ENCODE data around the gene FKBP5. TPM values are rescaled to one million over a fixed set of nuclear protein-coding genes. Genes with fewer than 3 reads are reported as not detected.
"Not testable (repeated sequence)": the region's sequence is repeated elsewhere in the genome, so short reads cannot be mapped to it uniquely, and the experiment has no call there.

Gene FKBP5
- total RNA-seq, 1 donor: 26.4 TPM

DNA sequence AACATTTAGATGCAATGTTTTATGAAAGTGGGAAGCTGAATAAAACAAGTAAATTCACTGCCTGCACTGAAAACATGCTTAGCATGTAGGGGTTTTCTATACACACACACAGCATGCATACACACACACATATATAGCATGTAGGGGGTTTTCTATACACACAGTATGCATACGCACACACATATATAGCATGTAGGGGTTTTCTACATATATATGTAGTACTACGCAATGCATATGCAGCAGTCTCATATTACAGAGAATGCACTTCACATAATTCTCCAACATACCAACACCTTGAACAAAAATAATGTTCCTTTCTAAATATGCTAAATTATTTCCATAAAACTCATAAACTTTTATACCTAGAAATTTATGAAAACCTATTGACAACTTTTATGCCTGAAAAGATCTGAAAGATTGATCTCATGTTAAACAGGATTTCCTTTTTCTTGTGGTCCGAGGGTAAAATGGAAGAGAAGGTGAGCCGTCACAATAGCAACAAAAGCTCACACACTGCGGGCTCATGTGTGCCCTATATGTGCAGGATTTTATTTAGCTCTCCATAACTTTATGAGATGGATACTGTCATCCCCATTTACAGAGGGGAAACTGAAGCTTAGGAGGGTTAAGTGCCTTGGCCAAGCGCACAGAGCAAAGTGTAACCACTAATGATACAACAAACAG is 94.1 kb downstream of the FKBP5 start:
- DNase-seq (ENCODE audit: low read depth in 2 of 3, low spot score in 2 of 3): no peak

DNA sequence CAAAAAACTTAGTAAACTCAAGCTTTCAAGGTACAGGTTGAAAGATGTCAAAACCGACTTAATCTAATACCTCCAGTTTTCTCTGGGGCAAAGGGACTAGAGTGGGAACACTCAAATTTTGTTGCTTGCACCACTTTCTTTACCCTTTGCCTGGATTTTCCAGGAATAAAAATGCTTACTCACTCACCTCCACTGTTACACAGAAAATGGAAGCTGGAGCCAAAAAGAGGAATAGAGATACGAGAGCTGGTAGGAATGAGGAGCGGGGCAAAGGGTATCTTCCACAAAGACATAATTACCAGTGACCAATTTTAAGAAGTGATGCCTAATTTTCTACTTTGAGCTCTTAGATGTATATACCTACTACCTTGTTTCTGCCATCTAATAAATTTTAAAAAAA is 96.5 kb downstream of the FKBP5 start:
- DNase-seq (ENCODE audit: low read depth in 2 of 3, low spot score in 2 of 3): no peak

DNA sequence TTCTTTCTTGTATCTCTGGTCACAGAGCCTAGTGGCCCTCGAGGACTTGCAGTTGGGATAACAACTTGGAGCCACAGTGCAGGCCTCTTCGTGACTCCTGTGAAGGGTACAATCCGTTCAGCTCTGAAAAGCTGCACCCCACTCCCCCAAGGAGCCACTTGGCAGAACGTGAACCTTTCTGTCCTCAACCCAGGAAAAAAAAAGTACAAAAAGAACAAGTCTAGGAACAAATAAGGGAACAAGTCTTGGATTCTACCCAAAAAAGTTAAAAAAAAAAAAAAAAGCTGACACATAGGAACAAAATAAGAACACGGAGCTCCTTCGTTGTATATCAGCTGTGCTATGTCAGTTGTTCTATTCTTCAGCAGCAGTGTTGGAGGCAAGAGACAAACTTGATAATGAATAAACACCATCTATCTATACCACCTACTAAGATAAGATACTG is 98.1 kb downstream of the FKBP5 start:
- no peak for DNase-seq (ENCODE audit: low read depth in 2 of 3, low spot score in 2 of 3)

DNA sequence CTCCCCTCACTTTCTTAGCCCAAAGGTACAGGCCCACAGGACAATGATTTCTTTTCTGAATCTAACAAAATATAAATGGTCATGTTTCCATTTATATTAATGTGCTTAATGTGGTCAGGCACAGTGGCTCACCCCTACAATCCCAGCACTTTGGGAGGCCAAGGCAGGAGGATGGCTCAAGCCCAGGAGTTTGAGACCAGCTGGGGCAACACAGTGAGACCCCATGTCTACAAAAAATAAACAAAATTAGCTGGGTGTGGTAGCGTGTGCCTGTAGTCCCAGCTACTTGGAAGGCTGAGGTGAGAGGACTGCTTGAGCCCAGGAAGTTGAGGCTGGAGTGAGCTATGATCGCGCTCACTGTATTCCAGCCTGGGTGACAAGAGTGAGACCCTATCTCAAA is 98.8 kb downstream of the FKBP5 start:
- no peak for DNase-seq (ENCODE audit: low read depth in 2 of 3, low spot score in 2 of 3)

DNA sequence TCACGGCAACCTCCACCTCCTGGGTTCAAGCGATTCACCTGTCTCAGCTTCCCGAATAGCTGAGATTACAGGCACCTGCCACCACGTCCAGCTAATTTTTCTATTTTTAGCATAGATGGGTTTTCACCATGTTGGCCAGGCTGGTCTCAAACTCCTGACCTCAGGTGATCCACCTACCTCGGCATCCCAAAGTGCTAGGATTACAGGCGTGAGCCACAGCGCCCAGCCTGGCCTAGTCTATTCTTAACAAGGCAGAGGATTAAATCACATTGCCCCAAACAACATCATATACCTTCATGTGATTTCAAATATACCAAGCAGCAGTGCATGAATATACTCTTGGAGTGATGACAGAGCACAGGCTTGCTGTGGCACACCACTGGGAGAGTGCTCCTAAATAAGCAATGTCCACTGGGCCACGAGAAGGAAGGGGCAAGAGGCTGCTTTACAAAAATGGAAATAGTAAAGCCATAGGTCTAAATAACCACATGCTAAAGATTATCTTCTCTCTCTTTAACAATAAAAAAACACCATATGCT is 99.4 kb downstream of the FKBP5 start:
- no peak for DNase-seq (ENCODE audit: low read depth in 2 of 3, low spot score in 2 of 3)

DNA sequence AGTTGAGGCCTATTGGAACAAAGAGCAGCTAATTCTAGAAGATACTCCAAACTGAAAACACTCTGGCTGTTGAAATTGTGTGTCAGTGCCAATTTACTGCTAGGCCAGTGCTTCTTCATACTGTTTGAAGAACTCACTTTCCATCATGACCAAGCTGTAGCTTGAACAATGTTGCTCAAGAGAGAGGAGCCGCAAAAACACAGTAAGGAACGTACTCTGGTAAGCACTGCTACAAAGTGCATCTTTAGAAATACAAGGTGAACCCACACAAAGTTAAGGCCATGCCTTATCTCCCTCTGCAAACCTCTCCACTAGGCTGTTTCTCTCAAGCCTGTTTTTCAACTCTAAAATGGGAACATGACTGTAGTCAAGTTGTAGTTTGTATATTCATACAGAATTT is 101.5 kb downstream of the FKBP5 start:
- no peak for DNase-seq (ENCODE audit: low read depth in 2 of 3, low spot score in 2 of 3)

DNA sequence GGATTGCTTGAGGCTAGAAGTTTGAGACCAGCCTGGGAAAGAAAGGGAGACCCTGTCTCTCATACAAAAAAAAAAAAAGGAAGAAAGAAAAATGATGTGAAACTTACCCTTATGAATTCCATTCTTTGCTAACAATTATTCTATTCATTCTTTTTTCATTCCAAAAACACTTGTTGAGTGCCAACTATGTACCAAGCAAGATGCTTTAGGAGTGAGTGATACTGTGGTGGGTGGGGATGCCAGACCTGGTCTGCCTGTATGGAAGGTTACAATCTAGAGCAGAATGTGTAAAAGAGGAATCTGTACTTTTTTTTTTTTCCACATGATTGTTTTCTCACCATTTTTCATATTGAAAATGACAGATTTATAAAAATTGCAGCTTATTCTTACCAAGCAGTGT is 102.2 kb downstream of the FKBP5 start:
- DNase-seq (ENCODE audit: low read depth in 2 of 3, low spot score in 2 of 3): no peak

DNA sequence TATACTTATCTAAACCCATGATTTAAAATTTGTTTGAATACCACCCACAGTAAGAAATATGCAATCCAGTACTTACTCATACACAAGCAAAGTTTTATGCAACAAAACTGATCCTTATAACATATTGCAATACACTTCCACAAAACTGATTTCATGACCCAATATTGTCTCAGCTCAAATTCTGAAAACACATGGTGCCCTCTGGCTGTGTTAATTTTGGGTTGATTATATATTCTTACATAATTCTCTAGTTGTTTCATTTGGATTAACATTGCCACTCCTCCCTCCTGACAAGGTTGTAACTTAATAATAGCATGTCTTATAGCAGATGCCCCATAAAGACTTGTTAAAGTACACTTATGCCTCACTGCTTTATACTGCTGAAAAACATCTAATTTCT is 103.1 kb downstream of the FKBP5 start:
- DNase-seq (ENCODE audit: low read depth in 2 of 3, low spot score in 2 of 3): no peak

DNA sequence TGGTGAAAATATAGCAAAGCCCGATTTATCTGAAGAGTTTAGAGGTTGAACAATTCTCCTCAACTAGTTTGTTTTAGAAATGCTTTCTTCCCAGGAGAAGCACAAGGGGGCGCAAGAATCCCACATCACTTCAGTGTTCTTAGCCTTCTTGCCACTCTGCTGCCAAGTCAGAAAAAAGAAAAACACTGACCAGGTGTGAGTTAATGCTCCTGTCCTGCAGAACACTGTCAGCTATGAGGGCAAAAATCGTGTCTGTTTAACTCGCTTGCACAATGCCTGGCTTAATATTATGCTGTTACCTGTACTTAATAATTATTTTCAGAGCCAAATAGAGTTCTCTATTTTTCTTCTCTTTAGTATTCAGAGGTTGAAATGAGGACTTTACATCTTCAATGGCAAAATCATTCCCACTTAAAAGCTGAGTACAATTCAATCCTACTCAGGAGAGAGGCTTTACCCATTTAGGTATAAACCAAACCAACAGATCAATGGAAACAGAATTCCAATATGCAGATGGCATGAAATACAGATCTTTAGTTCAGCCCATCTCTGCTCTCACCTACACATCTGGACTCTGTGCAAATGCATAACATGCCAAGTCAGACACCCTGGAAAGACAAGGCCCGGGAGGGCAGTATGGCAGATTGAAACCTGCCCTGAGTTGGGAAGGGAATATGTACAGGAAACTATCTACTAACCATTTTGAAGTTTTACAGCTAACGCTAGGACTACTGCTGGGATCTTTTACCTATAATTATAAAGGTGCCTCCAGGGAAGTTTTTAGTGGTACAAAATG is 104.6 kb downstream of the FKBP5 start:
- DNase-seq (ENCODE audit: low read depth in 2 of 3, low spot score in 2 of 3): peak; percentile 51 to 86 (median 65)

DNA sequence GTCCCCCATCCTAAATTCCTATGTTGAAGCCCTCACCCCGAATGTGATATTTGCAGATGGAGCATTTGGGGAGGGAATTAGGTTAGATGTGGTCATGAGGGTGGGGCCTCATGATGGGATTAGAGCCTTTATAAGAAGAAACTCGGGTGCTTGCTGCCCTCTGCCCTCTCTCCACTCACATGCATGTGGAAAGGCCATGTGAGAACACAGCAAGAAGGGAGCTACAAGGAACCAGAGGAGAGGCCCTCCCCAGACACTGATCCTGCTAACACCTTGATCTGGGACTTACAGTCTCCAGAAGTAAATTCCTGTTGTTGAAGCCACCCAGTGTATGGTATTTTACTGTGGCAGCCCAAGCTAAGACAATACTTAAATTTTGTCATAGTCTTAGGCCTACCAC is 106.4 kb downstream of the FKBP5 start:
- no peak for DNase-seq (ENCODE audit: low read depth in 2 of 3, low spot score in 2 of 3)

DNA sequence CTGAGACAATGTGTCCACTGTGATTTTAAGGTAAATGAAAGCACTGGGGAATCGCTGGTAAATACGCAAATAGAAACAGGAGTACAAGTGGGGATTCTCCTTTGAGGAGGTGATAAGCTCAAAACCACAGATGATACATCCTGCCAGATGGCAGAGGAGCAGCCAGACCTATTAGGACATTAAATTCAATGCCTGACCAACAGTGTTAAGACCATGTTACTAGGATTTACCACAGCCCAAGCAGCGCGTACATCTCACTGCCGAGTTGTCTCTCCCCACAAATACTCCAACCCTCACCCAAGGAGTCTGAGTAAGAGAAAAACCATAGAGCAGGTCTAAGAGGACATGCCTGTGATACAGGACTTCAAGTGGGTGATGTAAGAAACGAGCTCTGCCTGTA is 107.1 kb downstream of the FKBP5 start:
- DNase-seq (ENCODE audit: low read depth in 2 of 3, low spot score in 2 of 3): no peak

DNA sequence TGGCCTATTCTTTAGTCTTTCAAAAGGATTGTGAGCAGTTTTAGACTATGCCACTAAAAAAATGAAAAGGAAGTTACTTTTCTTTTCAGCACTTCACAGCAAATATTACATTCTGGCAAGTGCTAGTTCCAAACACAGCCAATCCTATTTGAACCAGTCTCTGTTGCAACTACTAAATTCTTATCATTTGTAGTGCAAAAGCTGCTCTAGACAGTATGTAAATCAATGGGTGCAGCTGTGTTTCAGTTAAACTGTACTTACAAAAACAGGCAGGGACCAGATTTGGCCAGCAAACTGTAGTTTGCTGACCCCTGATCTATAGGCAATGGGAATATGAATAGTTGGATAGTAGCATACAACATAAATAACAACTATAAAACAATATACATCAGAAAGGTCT is 107.9 kb downstream of the FKBP5 start:
- no peak for DNase-seq (ENCODE audit: low read depth in 2 of 3, low spot score in 2 of 3)

DNA sequence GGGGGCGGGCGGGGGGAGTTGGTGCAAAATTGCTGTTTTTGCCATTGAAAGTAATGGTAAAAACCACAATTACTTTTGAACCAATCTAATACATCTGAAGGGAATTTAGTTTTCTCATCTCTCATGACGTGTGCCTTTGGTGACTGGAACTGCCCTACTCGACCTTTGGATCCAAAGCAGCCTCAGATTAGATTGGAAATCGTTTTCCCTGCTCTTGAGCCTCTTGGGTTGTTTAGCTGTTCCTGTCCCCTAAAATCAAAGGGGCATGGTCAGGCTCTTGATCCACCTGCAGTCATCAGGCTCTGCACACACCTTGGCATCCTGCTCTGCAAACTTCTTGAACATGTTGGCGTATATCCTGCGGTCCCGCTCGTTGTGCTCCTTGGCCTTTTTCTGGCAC is 112.0 kb downstream of the FKBP5 start:
- DNase-seq (ENCODE audit: low read depth in 2 of 3, low spot score in 2 of 3): no peak

DNA sequence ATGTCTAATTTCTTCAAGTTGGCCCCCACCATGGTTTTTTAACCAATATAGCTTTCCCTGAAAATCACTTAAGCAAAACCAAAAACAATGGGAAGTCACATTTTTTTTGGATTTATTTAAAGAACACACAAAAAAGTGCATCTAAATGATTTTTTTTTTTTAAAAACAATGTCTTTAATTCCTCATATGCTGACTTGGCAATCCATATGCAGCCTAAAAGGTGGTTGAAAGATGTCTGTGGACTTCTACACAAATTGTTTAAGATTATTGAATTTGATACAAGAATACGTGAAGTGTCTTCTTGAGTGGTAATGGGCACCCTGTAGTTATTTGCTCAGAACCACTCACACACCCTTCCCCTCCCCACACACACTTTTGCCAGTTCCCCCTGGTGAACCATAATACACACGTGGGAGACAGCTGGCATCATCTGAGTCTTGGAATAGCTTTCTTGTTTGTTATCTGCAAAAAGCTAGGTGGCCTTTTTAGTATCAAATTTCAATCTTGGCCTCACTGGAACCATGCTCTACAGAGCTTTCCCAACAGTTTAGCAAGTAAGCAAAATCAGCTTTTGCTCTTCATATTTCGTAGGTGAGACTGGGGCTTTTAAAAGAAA is 115.1 kb downstream of the FKBP5 start:
- no peak for DNase-seq (ENCODE audit: low read depth in 2 of 3, low spot score in 2 of 3)

DNA sequence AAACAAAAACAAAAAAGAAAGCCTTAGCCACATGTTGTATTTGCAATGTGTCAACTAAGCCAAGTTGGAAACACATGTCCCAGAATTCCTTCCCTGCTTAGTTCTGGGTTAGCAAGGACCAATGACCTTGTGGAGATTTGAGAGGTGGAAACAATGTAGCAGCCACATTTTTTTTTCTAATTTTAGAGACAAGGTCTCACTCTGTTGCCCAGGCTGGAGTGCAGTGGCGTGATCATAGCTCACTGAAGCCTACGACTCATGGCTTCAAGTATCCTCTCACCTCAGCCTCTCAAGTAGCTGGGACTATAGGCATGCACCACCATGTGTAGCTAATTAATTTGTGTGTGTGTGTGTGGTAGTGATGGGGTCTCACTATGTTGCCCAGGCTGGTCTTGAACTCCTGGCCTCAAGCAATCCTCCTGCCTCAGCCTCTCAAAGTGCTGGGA is 117.8 kb downstream of the FKBP5 start:
- DNase-seq (ENCODE audit: low read depth in 2 of 3, low spot score in 2 of 3): not testable (repeated sequence)

DNA sequence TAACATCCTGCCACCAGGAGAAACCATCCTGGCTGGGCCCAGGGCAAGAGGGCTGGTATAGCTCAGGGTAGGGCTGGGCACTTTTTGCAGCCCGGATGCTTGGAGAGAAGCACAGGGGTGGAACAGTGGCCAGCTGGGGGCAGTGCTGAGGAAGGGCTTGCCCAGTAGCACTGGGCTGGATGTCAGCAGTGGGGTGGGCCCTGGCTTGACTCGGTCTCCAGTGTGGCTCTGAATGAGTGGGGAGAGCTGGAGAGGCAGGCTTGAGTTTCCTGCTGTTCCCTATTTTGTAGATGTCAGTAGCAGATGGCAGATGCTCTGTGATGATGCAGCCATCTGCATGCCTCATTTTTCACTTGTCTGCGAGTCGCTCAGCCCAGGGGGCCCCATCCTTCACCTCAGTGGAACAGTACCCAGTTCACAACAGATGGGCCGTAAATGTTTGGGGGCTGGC is 119.7 kb downstream of the FKBP5 start:
- peak in 1 of 3 donors; percentile 24 for DNase-seq (ENCODE audit: low read depth in 2 of 3, low spot score in 2 of 3)

DNA sequence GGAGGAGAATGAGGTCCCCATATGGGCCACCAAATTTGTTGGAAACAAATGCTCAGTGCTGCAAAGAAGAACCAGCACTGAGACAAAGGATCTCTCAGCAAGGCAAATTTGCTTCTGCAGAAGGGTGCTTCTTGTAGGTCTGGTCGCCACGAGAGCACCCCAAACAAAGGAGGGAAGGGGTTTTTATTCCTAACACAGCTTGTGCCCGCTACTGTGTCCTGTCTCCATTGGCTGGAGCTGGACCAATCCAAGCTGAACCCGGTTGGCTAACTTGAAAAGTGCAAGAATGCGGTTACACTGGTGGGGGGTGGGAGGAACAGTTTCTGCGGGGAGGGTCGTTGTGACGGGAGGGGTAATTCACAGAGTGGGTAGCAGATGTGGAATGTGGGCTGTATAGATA is 121.9 kb downstream of the FKBP5 start:
- no peak for DNase-seq (ENCODE audit: low read depth in 2 of 3, low spot score in 2 of 3)

DNA sequence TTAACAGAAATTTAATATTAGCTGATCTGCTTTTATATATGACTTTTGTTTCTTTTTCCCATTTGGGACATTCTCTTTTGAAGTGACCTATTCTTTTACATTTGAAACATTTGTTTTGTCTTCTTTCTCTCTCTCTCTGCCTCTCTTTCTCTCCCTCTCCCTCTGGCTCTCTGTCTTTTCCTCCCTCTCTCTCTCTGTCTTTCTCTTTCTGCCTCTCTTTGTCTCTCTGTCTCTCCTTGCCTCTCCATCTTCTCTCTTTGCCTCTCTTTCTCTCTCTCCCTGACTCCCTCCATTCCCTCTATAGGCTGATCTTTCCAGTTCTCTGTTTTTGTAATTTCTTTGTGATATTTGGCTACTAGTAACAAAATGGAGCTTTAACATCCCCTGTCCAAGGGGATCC is 124.0 kb downstream of the FKBP5 start:
- DNase-seq (ENCODE audit: low read depth in 2 of 3, low spot score in 2 of 3): no peak

DNA sequence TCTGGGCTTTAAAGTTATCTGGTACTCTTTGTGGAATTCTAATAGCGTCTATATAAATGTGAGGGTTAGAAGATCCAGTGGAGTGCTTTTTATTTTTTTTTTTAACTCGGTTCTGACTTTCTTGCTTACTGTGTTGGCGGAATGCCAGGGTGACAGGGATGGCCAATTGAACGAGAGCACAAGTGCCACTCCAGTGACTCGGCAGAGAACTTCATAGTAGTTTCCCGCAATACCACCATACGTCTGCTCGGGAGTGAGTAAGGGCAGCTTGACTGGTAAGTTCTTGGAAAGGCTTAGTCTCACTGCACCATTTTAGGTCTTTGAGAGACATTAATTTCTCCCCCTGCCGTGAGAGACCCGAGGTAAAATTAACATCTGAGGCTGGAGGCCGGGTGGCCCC is 126.7 kb downstream of the FKBP5 start:
- peak in 1 of 3 donors; percentile 44 for DNase-seq (ENCODE audit: low read depth in 2 of 3, low spot score in 2 of 3)

DNA sequence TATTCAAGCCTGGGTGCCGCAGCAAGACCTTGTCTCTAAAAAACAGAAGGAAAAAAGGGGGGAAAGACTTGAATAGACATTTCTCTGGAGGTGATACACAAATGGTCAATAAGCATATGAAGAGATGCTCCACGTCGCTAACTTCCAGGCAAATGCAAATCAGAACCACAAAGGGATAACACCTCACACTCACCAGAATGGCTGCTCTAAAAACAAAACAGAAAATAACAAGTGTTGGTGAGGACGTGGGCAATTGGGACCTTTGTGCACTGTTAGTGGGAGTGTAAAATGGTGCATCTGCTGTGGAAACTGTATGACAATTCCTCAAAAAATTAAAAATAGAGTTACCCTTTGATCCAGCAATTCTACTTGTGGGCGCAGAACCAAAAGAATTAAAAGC is 127.6 kb downstream of the FKBP5 start:
- DNase-seq (ENCODE audit: low read depth in 2 of 3, low spot score in 2 of 3): no peak

DNA sequence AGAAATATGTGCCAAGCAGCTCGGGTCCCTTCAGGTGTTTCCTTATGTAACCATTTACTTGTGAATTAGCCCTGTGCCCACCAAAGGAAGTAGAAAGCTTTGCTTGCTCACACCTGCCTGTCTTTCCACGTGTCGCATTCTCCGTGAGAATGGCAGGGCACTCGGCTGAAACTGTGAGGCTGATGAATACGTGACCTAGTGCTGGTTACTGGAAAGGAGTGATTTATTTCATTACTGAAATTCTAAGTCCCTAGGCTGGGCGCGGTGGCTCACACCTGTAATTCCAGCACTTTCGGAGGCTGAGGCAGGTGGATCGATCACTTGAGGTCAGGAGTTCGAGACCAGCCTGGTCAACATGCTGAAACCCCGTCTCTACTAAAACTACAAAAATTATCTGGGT is 130.1 kb downstream of the FKBP5 start:
- no peak for DNase-seq (ENCODE audit: low read depth in 2 of 3, low spot score in 2 of 3)
